ENCODE results near the gene ABHD12. TPM values are rescaled to one million over a fixed set of nuclear protein-coding genes. Genes with fewer than 3 reads are reported as not detected.
"Not testable (repeated sequence)": the region's sequence is repeated elsewhere in the genome, so short reads cannot be mapped to it uniquely, and the experiment has no call there.

ABHD12 gene
- total RNA-seq, 1 donor from 2014 or later = 49.7 TPM

- H3K4me3 ChIP-seq = no peak overlapping the region
- no peak for ATAC-seq
- TF ChIP-seq, protein P1, sequence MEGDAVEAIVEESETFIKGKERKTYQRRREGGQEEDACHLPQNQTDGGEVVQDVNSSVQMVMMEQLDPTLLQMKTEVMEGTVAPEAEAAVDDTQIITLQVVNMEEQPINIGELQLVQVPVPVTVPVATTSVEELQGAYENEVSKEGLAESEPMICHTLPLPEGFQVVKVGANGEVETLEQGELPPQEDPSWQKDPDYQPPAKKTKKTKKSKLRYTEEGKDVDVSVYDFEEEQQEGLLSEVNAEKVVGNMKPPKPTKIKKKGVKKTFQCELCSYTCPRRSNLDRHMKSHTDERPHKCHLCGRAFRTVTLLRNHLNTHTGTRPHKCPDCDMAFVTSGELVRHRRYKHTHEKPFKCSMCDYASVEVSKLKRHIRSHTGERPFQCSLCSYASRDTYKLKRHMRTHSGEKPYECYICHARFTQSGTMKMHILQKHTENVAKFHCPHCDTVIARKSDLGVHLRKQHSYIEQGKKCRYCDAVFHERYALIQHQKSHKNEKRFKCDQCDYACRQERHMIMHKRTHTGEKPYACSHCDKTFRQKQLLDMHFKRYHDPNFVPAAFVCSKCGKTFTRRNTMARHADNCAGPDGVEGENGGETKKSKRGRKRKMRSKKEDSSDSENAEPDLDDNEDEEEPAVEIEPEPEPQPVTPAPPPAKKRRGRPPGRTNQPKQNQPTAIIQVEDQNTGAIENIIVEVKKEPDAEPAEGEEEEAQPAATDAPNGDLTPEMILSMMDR (IDR thresholded peaks at IDR 0.05) = no peak
- H3K27ac ChIP-seq = no peak overlapping the region
- intact Hi-C loops (cut with DNase I) = no loop called here
- H3K9me3 ChIP-seq = no peaks in the 10 kb centered on the region
- no peaks in the 10 kb centered on the region for H3K27me3 ChIP-seq (ENCODE audit: low read depth)
- DNase-seq = peak; percentile 20
- peaks cover 76% of the 10 kb centered on the region for H3K36me3 ChIP-seq
- H3K4me1 ChIP-seq = no peaks in the 10 kb centered on the region
These were observed 119.0 kb downstream of the ABHD12 start for GRCh38 chr20:25271486-25272222.

- no peak for ATAC-seq
- no peak overlapping the region for H3K27ac ChIP-seq
- peak; percentile 34 for DNase-seq
- no peaks in the 10 kb centered on the region for H3K9me3 ChIP-seq
- TF ChIP-seq, protein P1 (IDR thresholded peaks at IDR 0.05) = no peak
- H3K4me3 ChIP-seq = no peak overlapping the region
- no peaks in the 10 kb centered on the region for H3K27me3 ChIP-seq (ENCODE audit: low read depth)
- intact Hi-C loops (cut with DNase I) = no loop called here
- H3K4me1 ChIP-seq = no peaks in the 10 kb centered on the region
- peaks cover 68% of the 10 kb centered on the region for H3K36me3 ChIP-seq
These were observed 119.8 kb downstream of the ABHD12 start for GRCh38 chr20:25270829-25271251.

DNA sequence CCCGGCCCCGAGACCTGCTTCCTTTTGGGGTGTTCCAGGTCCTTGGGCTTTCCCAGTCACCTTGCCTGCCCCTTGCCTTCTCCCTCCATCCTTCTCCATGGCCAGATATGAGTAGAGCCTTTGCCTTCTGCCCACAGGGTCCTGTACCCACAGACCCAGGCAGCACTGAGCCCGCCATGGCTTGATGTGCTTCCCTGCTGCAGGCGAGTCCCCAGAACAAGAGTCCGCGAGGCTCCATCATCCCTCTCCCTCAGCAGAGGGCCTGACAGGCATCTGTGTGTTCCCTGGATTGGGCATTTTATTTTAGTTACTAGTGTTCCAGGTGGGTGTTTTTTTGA is 120.8 kb downstream of the ABHD12 start:
- DNase-seq = peak; percentile 17
- TF ChIP-seq, protein P1 (IDR thresholded peaks at IDR 0.05) = no peak
- H3K36me3 ChIP-seq = peaks cover 59% of the 10 kb centered on the region

DNA sequence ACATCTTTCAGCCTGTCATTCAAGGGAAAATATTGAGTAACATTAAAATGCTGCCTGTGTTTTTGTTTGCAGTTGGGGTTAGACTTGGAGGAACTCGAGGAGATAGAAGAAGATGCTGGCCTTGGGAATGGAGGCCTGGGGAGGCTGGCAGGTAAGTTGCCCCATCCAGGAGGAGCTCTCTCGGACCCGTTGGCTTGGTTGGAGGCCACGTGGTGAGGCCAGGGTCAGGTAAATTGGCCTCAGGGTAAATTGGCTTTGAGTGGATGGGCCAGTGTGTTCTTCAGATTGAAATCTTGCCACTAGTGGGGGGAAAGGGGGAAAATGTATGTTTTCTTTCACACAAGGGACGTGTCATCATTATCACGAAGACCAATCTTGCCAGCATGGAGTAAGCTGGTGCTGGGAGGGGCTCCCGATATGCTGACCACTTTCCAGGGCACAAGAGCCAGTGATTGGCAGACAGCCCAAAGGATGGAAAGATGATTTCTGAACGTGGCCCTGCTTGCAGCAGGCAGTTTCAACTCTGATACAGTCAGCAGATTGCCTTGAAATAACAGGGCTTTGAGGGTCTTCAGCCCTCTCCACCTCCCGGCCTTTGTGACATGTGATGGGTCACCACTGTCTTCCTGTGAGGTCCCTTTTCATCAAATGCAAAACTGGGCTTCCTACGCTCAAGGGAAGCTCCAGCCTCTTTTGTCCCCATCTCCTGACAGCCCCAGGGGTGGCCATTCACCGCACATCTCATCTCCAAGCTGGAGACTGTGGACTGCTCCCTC is 121.4 kb downstream of the ABHD12 start:
- ATAC-seq (no peak), DNase-seq (no peak)
- H3K4me1 ChIP-seq = no peaks in the 10 kb centered on the region
- TF ChIP-seq, protein P1 (IDR thresholded peaks at IDR 0.05) = no peak
- peaks cover 54% of the 10 kb centered on the region for H3K36me3 ChIP-seq
- H3K9me3 ChIP-seq = no peaks in the 10 kb centered on the region
- H3K4me3 ChIP-seq = no peak overlapping the region
- H3K27ac ChIP-seq = no peak overlapping the region
- intact Hi-C loops (cut with DNase I) = no loop called here
- no peaks in the 10 kb centered on the region for H3K27me3 ChIP-seq (ENCODE audit: low read depth)

More for the DNA sequence above, 120.8 kb downstream of the ABHD12 start:
- no peaks in the 10 kb centered on the region for H3K27me3 ChIP-seq (ENCODE audit: low read depth)
- no peaks in the 10 kb centered on the region for H3K9me3 ChIP-seq
- intact Hi-C loops (cut with DNase I) = no loop called here
- no peak for ATAC-seq
- no peaks in the 10 kb centered on the region for H3K4me1 ChIP-seq
- no peak overlapping the region for H3K27ac ChIP-seq
- H3K4me3 ChIP-seq = no peak overlapping the region

- not testable (repeated sequence) for DNase-seq, ATAC-seq
These were observed 129.7 kb downstream of the ABHD12 start for GRCh38 chr20:25260770-25261437.

More at GRCh38 chr20:25260770-25261437, 129.7 kb downstream of the ABHD12 start:
- H3K4me3 ChIP-seq; H3K27ac ChIP-seq; intact Hi-C loops (cut with DNase I); H3K9me3 ChIP-seq; H3K27me3 ChIP-seq (ENCODE audit: low read depth): not testable (repeated sequence)
- Histone ChIP-seq H3K36me3 (peaks cover 27% of the 10 kb centered on the region), H3K4me1 (peaks cover 21% of the 10 kb centered on the region)

Data from lower lobe of right lung (tissue), 2 donors.